Astrocyte of the hippocampus (primary cell): ENCODE measurements around the gene CHRD.

ENCODE experiments used
- DNase-seq: peaks from one replicate; pipeline ENCODE4 v3.0.0; 2011; ENCODE audit warnings: low read depth, low spot score

The CHRD gene

GRCh38 chr3:184360929-184361531 lies 18.8 kb upstream of the CHRD start:
- no peak for DNase-seq

DNA sequence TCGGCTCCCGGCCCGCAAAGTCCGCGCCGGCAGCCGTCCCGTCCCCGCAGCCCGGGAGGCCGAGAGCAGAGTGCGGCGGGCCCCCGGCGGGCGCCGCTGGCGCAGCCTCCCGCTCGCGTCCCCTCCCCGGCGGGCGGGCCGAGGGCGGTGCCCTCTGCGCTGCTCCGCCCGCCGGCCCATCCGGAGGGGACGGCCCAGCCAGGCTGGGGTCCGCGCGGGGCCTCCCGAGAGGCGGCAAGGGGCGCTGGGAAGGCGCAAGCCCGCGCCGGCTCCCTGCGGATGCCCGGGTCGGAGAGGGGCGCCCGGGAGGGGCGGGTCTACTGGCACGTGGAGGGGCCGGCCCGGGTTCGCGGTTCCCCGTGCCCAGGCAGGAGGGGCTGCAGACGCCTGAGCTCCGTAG lies 18.3 kb upstream of the CHRD start, which contains the start of the genes CLCN2 and POLR2H:
Gene CLCN2 (minus strand): TSS at position 74 of the 400 bp plus-strand sequence. CDS start 126 bp downstream, outside the sequence.
Gene POLR2H (plus strand): TSS at position 179 of the 400 bp plus-strand sequence. CDS start 1,783 bp downstream, outside the sequence.
- peak; percentile 85 for DNase-seq

- DNase-seq = peak; percentile 78
Observed at GRCh38 chr3:184361932-184362667, 17.8 kb upstream of the CHRD start.

- DNase-seq = peak; percentile 99
Observed at GRCh38 chr3:184362668-184363546, 16.9 kb upstream of the CHRD start.

- DNase-seq = no peak
Observed at GRCh38 chr3:184366619-184367289, 13.1 kb upstream of the CHRD start.

DNA sequence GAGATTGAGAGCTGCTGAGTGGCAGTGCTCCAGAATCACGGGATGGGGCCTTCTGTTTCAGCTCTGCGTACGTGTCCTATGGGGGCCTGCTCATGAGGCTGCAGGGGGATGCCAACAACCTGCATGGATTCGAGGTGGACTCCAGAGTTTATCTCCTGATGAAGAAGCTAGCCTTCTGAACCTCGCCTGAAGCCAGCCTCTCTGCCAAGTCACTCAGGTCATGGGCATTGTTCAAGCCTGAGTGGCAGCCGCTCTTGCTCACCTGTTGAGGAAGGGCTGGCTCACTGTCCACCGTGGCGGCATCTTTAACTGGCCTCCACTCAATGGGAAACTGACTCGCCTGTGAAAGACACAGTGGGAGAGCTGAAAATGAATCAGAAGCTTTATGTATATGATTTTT lies 11.7 kb upstream of the CHRD start:
- DNase-seq = no peak

DNA sequence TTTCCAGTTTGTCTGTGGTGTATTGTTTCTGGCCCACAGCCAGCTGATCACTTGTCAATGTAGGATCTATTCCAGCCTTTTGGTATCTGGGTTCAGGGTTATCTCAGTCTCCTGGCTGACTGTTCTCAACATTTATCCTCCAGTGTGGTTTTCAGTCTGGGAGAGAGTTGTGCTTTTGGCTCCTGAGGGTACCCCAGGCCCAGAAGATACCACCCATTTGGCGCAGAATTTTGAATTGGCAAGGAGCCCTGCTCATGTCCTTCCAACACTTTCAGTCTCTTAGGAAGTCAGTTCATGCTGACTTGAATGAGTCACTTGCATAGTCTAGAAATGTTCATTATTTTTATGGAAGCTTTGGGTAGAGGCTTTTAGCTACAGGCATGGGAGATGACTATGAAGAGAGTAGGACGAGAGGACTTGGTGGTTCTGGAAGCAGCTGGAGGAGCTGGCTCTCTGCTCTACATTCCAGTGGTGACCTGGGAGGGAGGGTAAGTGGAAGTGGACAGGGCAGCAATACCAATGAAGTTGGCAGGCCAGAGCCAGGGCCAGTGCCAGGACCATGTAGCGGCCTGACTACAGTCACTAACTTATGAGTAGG lies 11.2 kb upstream of the CHRD start:
- DNase-seq = peak; percentile 83

DNA sequence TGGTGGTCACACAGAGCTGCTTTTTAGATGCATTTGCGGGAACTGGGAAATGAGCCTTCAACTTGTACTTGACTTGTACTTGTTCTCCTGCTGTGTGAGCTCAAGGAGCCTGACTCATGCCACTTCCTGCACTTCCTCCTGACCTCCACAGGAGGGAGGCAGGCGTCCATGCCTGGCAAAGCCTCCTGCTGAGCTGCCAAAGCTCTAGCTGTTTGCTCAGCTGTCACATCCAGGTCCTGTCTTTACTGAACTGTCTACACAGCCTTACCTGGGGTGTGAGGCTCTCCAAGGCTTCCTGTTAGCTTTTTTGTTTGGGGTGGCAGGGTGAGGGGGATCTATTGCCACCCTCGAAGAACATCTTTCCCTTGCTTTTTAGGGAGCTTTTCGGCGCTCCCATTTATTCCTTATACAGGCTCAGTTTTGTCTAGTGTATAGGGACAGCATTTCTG lies 8.3 kb upstream of the CHRD start:
- peak; percentile 94 for DNase-seq

GRCh38 chr3:184372296-184372821 lies 7.5 kb upstream of the CHRD start:
- DNase-seq = no peak

DNA sequence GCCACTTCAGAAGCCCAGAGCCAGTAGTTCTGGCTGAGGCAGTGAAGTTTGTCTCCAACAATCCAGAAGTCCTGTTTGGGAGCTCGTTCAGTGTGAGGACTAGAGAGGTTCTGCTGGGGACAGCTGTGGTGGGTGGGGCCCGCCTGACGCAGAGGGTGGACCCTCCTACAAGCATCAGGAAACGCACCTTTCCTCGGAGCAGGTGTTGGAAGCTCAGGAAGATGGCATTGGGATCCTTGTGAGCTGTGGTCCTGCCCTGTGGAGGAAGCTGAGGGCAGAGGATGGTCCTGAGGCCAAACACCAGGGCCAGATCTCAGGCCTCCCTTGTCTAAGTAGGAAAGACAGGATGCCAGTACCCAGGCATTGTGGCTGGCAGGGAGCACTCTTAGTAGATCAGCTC lies 6.9 kb upstream of the CHRD start:
- no peak for DNase-seq

- DNase-seq = no peak
Observed at GRCh38 chr3:184373422-184373821, 6.4 kb upstream of the CHRD start.

DNA sequence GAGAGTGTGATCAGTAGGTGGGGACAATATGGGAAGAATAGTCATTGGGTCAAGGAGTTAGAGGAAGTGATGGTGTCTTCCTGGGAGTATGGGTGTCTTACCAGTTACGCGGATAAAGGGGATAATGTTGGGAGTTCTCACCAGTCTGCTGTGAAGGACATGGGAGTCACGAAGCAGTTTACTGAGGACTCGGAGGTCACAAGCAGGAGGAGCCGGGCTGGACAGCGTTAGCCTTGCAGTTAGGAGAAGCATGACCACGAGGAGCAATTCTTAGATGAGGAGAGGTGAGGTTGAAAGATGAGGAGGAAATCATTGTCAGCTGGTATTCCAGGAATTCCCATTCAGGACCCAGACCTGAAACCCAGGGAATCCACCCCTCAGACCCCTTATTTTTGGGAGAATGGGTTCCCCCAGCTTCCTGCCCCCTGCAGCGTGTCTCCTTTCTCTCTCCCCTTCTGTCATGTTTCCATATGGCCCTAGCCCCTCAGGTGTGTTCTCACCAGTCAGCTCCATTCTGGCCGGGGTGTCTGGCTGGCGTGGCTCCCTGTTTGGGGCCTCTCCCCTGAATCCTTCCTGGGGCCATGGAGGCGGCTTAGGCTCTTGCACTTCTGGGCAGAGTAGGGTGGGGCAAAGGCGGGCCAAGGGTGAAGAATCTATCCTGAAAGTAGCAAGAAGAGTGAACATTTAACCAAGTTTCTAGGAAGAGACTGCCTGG lies 4.0 kb upstream of the CHRD start:
- DNase-seq = no peak

GRCh38 chr3:184377374-184377773 lies 2.5 kb upstream of the CHRD start:
- DNase-seq = no peak

DNA sequence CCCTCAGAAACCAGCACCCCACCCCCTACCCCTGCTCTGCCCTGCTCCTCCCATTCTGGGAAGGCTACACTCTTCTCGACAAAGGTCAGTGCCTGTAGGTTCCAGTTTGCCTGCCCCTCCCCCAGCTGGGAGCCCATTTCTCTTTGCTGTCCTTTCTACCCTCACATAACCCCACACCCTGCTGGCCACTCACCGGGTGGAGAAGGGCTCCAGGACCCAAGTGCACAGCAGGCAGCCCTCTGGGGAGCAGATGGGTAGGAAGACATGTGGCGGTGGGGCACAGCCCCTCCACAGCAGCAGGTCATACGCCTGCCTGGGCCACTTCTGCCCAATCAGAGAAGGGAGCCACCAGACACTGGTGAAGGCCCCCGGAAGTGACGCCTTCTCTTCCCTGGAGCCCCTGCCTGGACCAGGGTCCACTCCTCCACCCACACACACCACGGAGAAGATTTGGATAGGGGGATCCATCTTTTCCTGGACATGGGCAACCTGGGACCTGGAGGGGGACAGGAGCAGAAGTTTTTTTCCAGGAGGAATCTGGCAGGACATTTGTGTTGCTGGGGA lies 1.9 kb upstream of the CHRD start, which contains the start of gene THPO:
Gene THPO (minus strand): TSS at position 326 of the 564 bp plus-strand sequence. CDS start 1,948 bp downstream, outside the sequence.
- no peak for DNase-seq

DNA sequence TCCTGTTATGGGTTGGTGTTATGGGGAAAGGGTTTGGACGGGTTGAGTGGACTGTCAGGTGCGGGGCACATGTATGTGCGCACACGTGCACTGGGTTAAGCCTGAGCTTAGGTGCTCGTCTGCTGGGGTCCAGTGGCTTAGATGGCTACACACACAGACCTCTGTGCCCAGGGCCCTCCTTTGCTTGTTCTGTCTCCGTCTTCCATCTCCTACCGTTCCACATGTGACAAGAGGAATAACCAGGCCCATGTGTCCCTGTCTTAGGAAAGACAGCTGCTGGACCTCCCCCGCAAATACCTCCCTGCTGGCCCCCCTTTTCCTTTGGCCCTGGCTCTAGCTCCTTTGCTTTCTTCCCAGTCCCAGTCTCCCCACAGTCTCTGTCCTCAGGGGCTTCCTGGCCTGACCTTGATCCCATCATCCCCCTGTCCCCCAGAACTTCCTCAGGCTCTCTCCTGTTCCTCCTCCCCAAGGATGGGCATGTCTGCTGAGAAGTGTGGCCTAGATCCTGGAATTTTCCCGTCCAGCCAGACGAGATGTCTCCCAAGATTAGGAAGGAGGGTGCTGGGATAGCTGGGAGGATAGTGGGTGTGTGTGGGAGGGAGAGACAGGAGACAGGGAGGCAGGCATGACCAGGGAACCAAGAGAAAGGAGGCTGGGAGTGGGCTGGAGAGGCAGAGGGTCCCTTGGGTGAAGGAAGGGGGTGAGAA lies 1.1 kb upstream of the CHRD start:
- no peak for DNase-seq

- DNase-seq = peak; percentile 77
Observed at GRCh38 chr3:184380185-184380626, 352 bp downstream of the CHRD start.

GRCh38 chr3:184380627-184381260 lies 890 bp downstream of the CHRD start:
- DNase-seq = no peak
